Right lobe of liver (tissue), 4 donors: ENCODE data around the gene WASHC2A.
"Not testable (repeated sequence)": the region's sequence is repeated elsewhere in the genome, so short reads cannot be mapped to it uniquely, and the experiment has no call there.

Source experiments
- CTCF ChIP-seq, 4 donors: fragments of 200-600 bp in 3 of 4; fragments of 450-650 bp in 1 of 4; IDR thresholded peaks; one replicate each; pipeline versions ENCODE4 v1.5.1 to v1.8.0; 2016 to 2022; ENCODE audit warnings: antibody characterized with exemption in 4 of 4, mild to moderate bottlenecking in 2 of 4
- POLR2A ChIP-seq: fragments of 450-650 bp; IDR thresholded peaks from one replicate; pipeline ENCODE4 v1.6.1; 2017; ENCODE audit warnings: antibody characterized with exemption, mild to moderate bottlenecking
- donor health status: DM: no; HTN: no; CAD: no.
- donor health status: DM: no; HTN: no; CAD: no.
- donor health status: DM: no; HTN: yes; CAD: no.

- TF ChIP-seq CTCF (IDR thresholded peaks at IDR 0.05); POLR2A: not testable (repeated sequence)
These were observed 64.6 kb downstream of the WASHC2A start for GRCh38 chr10:50132322-50132721.
